Naive thymus-derived CD4-positive, alpha-beta T cell (primary cell): ENCODE measurements around the gene OLFM3. TPM values are rescaled to one million over a fixed set of nuclear protein-coding genes. Genes with fewer than 3 reads are reported as not detected.

ENCODE experiments used
- ATAC-seq: fragments of 150-1000 bp; cut with Tn5 transposase; 2 replicates; pipeline ENCODE4 v1.10.0; 2021; ENCODE audit warnings: mild to moderate bottlenecking, moderate library complexity
- CTCF ChIA-PET: fragments of 350-600 bp; sonication (Branson Sonifier 250); formaldehyde crosslinking; loops from one replicate; lab custom pipeline; 2021; ENCODE audit warnings: antibody characterized with exemption; lab: Charles Lee
- POLR2A ChIA-PET: fragments of 350-600 bp; sonication (Branson Sonifier 250); formaldehyde crosslinking; loops from one replicate; lab custom pipeline; 2021; ENCODE audit warnings: antibody characterized with exemption, inconsistent platforms; lab: Charles Lee
- DNase-seq, 9 donors: peaks; one replicate each; pipeline versions ENCODE4 v3.0.0 to v3.0.0-alpha.2; 2020 to 2022; ENCODE audit warnings: mixed read lengths in 1 of 9
- H3K27ac ChIP-seq: one replicate; pipeline ENCODE4 v1.7.0; 2013; ENCODE audit warnings: mild to moderate bottlenecking, low read depth, low read length, moderate library complexity
- H3K27me3 ChIP-seq, 2 donors: one replicate each; pipeline ENCODE4 v1.7.0; 2013; ENCODE audit warnings: low read length in 2 of 2, mild to moderate bottlenecking in 2 of 2, moderate library complexity in 2 of 2; ENCODE audit not compliant: control insufficient read depth in 2 of 2, insufficient read depth in 2 of 2
- H3K36me3 ChIP-seq, 3 experiments: 1 replicate in 2 of 3; 2 replicates in 1 of 3; pipeline ENCODE4 v1.7.0; 2013; ENCODE audit warnings: low read length in 3 of 3, mild to moderate bottlenecking in 3 of 3, moderate library complexity in 1 of 3; ENCODE audit not compliant: insufficient read depth in 3 of 3, control insufficient read depth in 2 of 3
- H3K4me1 ChIP-seq, 2 donors: one replicate each; pipeline ENCODE4 v1.7.0; 2013; ENCODE audit warnings: low read length in 2 of 2, mild to moderate bottlenecking in 2 of 2, moderate library complexity in 1 of 2; ENCODE audit not compliant: control insufficient read depth in 2 of 2, insufficient read depth in 2 of 2
- H3K4me3 ChIP-seq: 2 replicates; pipeline ENCODE4 v1.7.0; 2013; ENCODE audit warnings: mild to moderate bottlenecking, low read length
- H3K9me3 ChIP-seq, 3 experiments: 1 replicate in 2 of 3; 2 replicates in 1 of 3; pipeline ENCODE4 v1.7.0; 2013; ENCODE audit warnings: low read length in 3 of 3; ENCODE audit not compliant: control insufficient read depth in 2 of 3
- H3K27ac Mint-ChIP-seq, 9 donors: one replicate each; pipeline ENCODE4 v1.8.0; 2020 to 2022; ENCODE audit warnings: mixed read lengths in 9 of 9, mild to moderate bottlenecking in 8 of 9, moderate library complexity in 5 of 9, inconsistent platforms in 2 of 9
- H3K27me3 Mint-ChIP-seq, 5 donors: one replicate each; pipeline ENCODE4 v1.8.0; 2021 to 2022; ENCODE audit warnings: mixed read lengths in 5 of 5, mild to moderate bottlenecking in 1 of 5
- H3K36me3 Mint-ChIP-seq, 5 donors: one replicate each; pipeline ENCODE4 v1.8.0; 2020 to 2022; ENCODE audit warnings: mixed read lengths in 5 of 5, mild to moderate bottlenecking in 3 of 5, inconsistent platforms in 1 of 5
- H3K4me1 Mint-ChIP-seq, 7 donors: one replicate each; pipeline ENCODE4 v1.8.0; 2020 to 2022; ENCODE audit warnings: mixed read lengths in 7 of 7, mild to moderate bottlenecking in 3 of 7, inconsistent platforms in 1 of 7
- H3K4me3 Mint-ChIP-seq, 10 donors: one replicate each; pipeline ENCODE4 v1.8.0; 2020 to 2022; ENCODE audit warnings: mild to moderate bottlenecking in 10 of 10, mixed read lengths in 10 of 10, moderate library complexity in 6 of 10, inconsistent platforms in 2 of 10
- H3K9me3 Mint-ChIP-seq, 11 donors: one replicate each; pipeline ENCODE4 v1.8.0; 2020 to 2022; ENCODE audit warnings: mixed read lengths in 11 of 11, mild to moderate bottlenecking in 4 of 11, inconsistent platforms in 1 of 11, moderate library complexity in 1 of 11
- intact Hi-C, 2 donors: fragments of 100-400 bp; cut with micrococcal nuclease; formaldehyde crosslinking; loops; one replicate each; pipeline ENCODE4 v1.15.1; 2023
- polyA plus RNA-seq, 2 donors: library from polyadenylated mRNA; unstranded; fragments of 300-500 nt; fragmentation: Illumina TruSeq; gene quantifications; one replicate each; pipeline ENCODE4 v1.2.3, GENCODE V29; 2021
- total RNA-seq, 6 experiments: library from RNA in 5 of 6; stranded (reverse) in 5 of 6; gene quantifications; 1 replicate in 5 of 6; 2 replicates in 1 of 6; pipeline ENCODE4 v1.2.3 and lab custom pipeline; 2021 to 2026

Gene OLFM3
- total and polyA plus RNA-seq, 7 experiments from 2014 or later = not detected

GRCh38 chr1:101995984-101996745 is 561 bp downstream of the OLFM3 start:
- H3K4me1 ChIP-seq = no peaks in the 10 kb centered on the region
- no peaks in the 10 kb centered on the region for H3K27me3 ChIP-seq
- Mint-ChIP-seq H3K27ac (no peak overlapping the region), H3K36me3 (peaks cover 0 to 4% (median 0%) of the 10 kb centered on the region in 5 donors), H3K27me3 (peaks cover 14 to 25% (median 19%) of the 10 kb centered on the region in 5 donors), H3K4me1 (no peaks in the 10 kb centered on the region), H3K4me3 (no peak overlapping the region), H3K9me3 (peaks cover 0 to 7% (median 0%) of the 10 kb centered on the region in 11 donors)
- POLR2A ChIA-PET = no interaction called here
- no peak for DNase-seq
- no peak overlapping the region for H3K4me3 ChIP-seq
- intact Hi-C loops = no loop called here
- no peaks in the 10 kb centered on the region for H3K36me3 ChIP-seq
- ATAC-seq = no peak
- no peak overlapping the region for H3K27ac ChIP-seq
- CTCF ChIA-PET = no interaction called here
- H3K9me3 ChIP-seq = no peaks in the 10 kb centered on the region

GRCh38 chr1:101993710-101994109 is 3.0 kb downstream of the OLFM3 start:
- intact Hi-C loops = no loop called here
- Mint-ChIP-seq H3K36me3 (peaks cover 0 to 4% (median 0%) of the 10 kb centered on the region in 5 donors), H3K27me3 (peaks cover 14 to 25% (median 19%) of the 10 kb centered on the region in 5 donors), H3K4me3 (no peak overlapping the region), H3K9me3 (peaks cover 0 to 5% (median 0%) of the 10 kb centered on the region in 11 donors), H3K4me1 (no peaks in the 10 kb centered on the region), H3K27ac (no peak overlapping the region)
- no peaks in the 10 kb centered on the region for H3K9me3 ChIP-seq
- no peaks in the 10 kb centered on the region for H3K27me3 ChIP-seq
- DNase-seq (no peak), ATAC-seq (no peak)
- H3K4me3 ChIP-seq = no peak overlapping the region
- no peaks in the 10 kb centered on the region for H3K4me1 ChIP-seq
- no peaks in the 10 kb centered on the region for H3K36me3 ChIP-seq
- ChIA-PET CTCF (no interaction called here), POLR2A (no interaction called here)
- H3K27ac ChIP-seq = no peak overlapping the region

- H3K4me3 Mint-ChIP-seq = no peak overlapping the region
- ChIA-PET POLR2A (no interaction called here), CTCF (no interaction called here)
- no peak overlapping the region for H3K4me3 ChIP-seq
- intact Hi-C loops = no loop called here
- no peaks in the 10 kb centered on the region for H3K27me3 ChIP-seq
- peaks cover 0 to 4% (median 0%) of the 10 kb centered on the region in 5 donors for H3K36me3 Mint-ChIP-seq
- no peaks in the 10 kb centered on the region for H3K4me1 Mint-ChIP-seq
- no peaks in the 10 kb centered on the region for H3K4me1 ChIP-seq
- no peaks in the 10 kb centered on the region for H3K9me3 ChIP-seq
- no peak for DNase-seq
- no peak for ATAC-seq
- H3K9me3 Mint-ChIP-seq = peaks cover 0 to 5% (median 0%) of the 10 kb centered on the region in 11 donors
- H3K27ac ChIP-seq = no peak overlapping the region
- peaks cover 14 to 25% (median 19%) of the 10 kb centered on the region in 5 donors for H3K27me3 Mint-ChIP-seq
- no peak overlapping the region for H3K27ac Mint-ChIP-seq
- H3K36me3 ChIP-seq = no peaks in the 10 kb centered on the region
These were observed 3.7 kb downstream of the OLFM3 start for GRCh38 chr1:101992821-101993575.

GRCh38 chr1:101980974-101981373 is 15.8 kb downstream of the OLFM3 start:
- CTCF ChIA-PET = no interaction called here
- H3K27me3 ChIP-seq = no peaks in the 10 kb centered on the region
- no peak for DNase-seq
- POLR2A ChIA-PET = no interaction called here
- intact Hi-C loops = no loop called here
- Mint-ChIP-seq H3K27me3 (peaks cover 0 to 6% (median 0%) of the 10 kb centered on the region in 5 donors), H3K27ac (no peak overlapping the region), H3K4me3 (no peak overlapping the region), H3K36me3 (no peaks in the 10 kb centered on the region), H3K4me1 (no peaks in the 10 kb centered on the region), H3K9me3 (peaks cover 0 to 4% (median 2%) of the 10 kb centered on the region in 11 donors)
- H3K4me3 ChIP-seq = no peak overlapping the region
- no peaks in the 10 kb centered on the region for H3K9me3 ChIP-seq
- ATAC-seq = no peak
- H3K4me1 ChIP-seq = no peaks in the 10 kb centered on the region
- no peak overlapping the region for H3K27ac ChIP-seq
- H3K36me3 ChIP-seq = no peaks in the 10 kb centered on the region

GRCh38 chr1:101977266-101977665 is 19.5 kb downstream of the OLFM3 start:
- no peak for ATAC-seq
- intact Hi-C loops = no loop called here

GRCh38 chr1:101976161-101976560 is 20.6 kb downstream of the OLFM3 start:
- Histone ChIP-seq H3K4me3 (no peak overlapping the region), H3K36me3 (no peaks in the 10 kb centered on the region), H3K9me3 (no peaks in the 10 kb centered on the region), H3K27ac (no peak overlapping the region), H3K27me3 (no peaks in the 10 kb centered on the region), H3K4me1 (no peaks in the 10 kb centered on the region)
- ChIA-PET POLR2A (no interaction called here), CTCF (no interaction called here)
- H3K27me3 Mint-ChIP-seq = peaks cover 0 to under 1% (median 0%) of the 10 kb centered on the region in 5 donors
- H3K4me1 Mint-ChIP-seq = no peaks in the 10 kb centered on the region
- H3K4me3 Mint-ChIP-seq = no peak overlapping the region
- no peak for ATAC-seq
- peaks cover 0 to 3% (median 1%) of the 10 kb centered on the region in 11 donors for H3K9me3 Mint-ChIP-seq
- H3K36me3 Mint-ChIP-seq = no peaks in the 10 kb centered on the region
- no peak overlapping the region for H3K27ac Mint-ChIP-seq
- intact Hi-C loops = no loop called here
- no peak for DNase-seq

More at GRCh38 chr1:101977266-101977665, 19.5 kb downstream of the OLFM3 start:
- Mint-ChIP-seq H3K4me1 (no peaks in the 10 kb centered on the region), H3K9me3 (peaks cover 0 to 4% (median 1%) of the 10 kb centered on the region in 11 donors), H3K36me3 (no peaks in the 10 kb centered on the region), H3K27me3 (peaks cover 0 to 6% (median 0%) of the 10 kb centered on the region in 5 donors), H3K4me3 (no peak overlapping the region), H3K27ac (no peak overlapping the region)
- Histone ChIP-seq H3K9me3 (no peaks in the 10 kb centered on the region), H3K4me1 (no peaks in the 10 kb centered on the region), H3K36me3 (no peaks in the 10 kb centered on the region), H3K27ac (no peak overlapping the region), H3K4me3 (no peak overlapping the region), H3K27me3 (no peaks in the 10 kb centered on the region)
- ChIA-PET POLR2A (no interaction called here), CTCF (no interaction called here)
- no peak for DNase-seq
